ENCODE measurements around the gene TCF25. TPM values are rescaled to one million over a fixed set of nuclear protein-coding genes. Genes with fewer than 3 reads are reported as not detected.

Gene TCF25
- total and polyA plus RNA-seq, 2 experiments from 2014 or later = 130 to 206 TPM

DNA sequence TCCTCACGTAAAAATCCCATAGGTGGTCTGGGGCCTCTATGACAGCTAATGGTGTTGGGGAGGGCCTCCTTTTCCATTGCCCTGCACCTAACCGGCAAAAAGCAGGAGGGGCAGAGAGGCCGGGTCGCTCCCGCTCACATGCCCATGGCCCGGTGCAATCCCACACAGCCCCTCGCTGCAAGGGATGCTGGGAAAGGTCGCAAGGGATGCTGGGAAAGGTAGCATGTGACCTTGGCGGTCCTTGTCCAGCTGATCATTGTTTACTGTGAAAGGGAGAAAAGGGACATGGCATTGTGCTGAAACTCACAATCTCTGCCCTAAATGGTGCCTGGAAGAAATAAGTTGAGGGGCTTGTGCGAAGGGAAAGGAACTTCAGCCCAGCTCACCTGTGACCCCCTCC is 85.2 kb downstream of the TCF25 start:
- Histone ChIP-seq H3K4me2 (no peak overlapping the region), H3K79me2 (no peaks in the 10 kb centered on the region), H3K9me3 (ENCODE audit: low read depth) (no peaks in the 10 kb centered on the region), H3K4me1 (ENCODE audit: insufficient read depth) (no peaks in the 10 kb centered on the region), H3K27ac (no peak overlapping the region), H2AFZ (no peak overlapping the region), H3K9me2 (replicated peaks; ENCODE audit: insufficient read depth) (no peaks in the 10 kb centered on the region), H3K4me3 (no peak overlapping the region), H3K36me3 (replicated peaks; ENCODE audit: insufficient read depth, low read depth) (no peaks in the 10 kb centered on the region), H4K20me1 (ENCODE audit: insufficient read depth, poor library complexity, severe bottlenecking) (no peaks in the 10 kb centered on the region), H3K27me3 (no peaks in the 10 kb centered on the region)
- TF ChIP-seq, protein P1, sequence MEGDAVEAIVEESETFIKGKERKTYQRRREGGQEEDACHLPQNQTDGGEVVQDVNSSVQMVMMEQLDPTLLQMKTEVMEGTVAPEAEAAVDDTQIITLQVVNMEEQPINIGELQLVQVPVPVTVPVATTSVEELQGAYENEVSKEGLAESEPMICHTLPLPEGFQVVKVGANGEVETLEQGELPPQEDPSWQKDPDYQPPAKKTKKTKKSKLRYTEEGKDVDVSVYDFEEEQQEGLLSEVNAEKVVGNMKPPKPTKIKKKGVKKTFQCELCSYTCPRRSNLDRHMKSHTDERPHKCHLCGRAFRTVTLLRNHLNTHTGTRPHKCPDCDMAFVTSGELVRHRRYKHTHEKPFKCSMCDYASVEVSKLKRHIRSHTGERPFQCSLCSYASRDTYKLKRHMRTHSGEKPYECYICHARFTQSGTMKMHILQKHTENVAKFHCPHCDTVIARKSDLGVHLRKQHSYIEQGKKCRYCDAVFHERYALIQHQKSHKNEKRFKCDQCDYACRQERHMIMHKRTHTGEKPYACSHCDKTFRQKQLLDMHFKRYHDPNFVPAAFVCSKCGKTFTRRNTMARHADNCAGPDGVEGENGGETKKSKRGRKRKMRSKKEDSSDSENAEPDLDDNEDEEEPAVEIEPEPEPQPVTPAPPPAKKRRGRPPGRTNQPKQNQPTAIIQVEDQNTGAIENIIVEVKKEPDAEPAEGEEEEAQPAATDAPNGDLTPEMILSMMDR (IDR thresholded peaks at IDR 0.05; ENCODE audit: poor library complexity) = no peak
- TF ChIP-seq EZH2phosphoT487 (IDR thresholded peaks at IDR 0.05; ENCODE audit: low read depth, severe bottlenecking, unreplicated experiment) = no peak
- no peak for TF ChIP-seq EZH2 (IDR thresholded peaks at IDR 0.05; ENCODE audit: borderline replicate concordance)
- no peak for DNase-seq (ENCODE audit: low spot score)
- 99% methylated on average over 10 of the region's 10 CpGs for WGBS (ENCODE audit: low lambda C conversion rate, missing lambda C conversion rate)

DNA sequence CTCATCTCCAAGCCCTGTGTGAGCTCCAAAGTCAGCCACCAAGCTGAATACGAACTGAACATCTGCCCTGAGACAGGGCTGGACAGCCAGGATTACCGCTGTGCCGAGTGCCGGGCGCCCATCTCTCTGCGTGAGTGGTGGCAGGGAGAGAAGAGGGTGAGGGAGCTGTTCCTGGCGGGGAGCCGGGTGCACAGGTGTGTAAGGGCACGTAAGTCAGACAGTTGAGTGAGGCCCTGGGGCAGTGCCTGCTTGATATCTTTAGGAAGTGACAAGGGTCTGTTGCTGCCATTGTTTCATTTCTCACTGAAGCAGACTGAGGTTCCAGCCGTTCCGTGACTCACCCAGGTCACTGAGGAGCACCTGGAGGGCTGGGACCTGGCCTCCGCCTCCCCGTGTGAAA is 87.6 kb downstream of the TCF25 start:
- Histone ChIP-seq H2AFZ (no peak overlapping the region), H4K20me1 (ENCODE audit: insufficient read depth, poor library complexity, severe bottlenecking) (no peaks in the 10 kb centered on the region), H3K9me2 (replicated peaks; ENCODE audit: insufficient read depth) (no peaks in the 10 kb centered on the region), H3K9me3 (ENCODE audit: low read depth) (no peaks in the 10 kb centered on the region), H3K4me3 (no peak overlapping the region), H3K27ac (no peak overlapping the region), H3K79me2 (no peaks in the 10 kb centered on the region), H3K27me3 (no peaks in the 10 kb centered on the region), H3K4me2 (no peak overlapping the region), H3K36me3 (replicated peaks; ENCODE audit: insufficient read depth, low read depth) (no peaks in the 10 kb centered on the region), H3K4me1 (ENCODE audit: insufficient read depth) (no peaks in the 10 kb centered on the region)
- DNase-seq (ENCODE audit: low spot score) = no peak
- WGBS (ENCODE audit: low lambda C conversion rate, missing lambda C conversion rate) = 96% methylated on average over 13 of the region's 13 CpGs
- TF ChIP-seq, protein P1 (IDR thresholded peaks at IDR 0.05; ENCODE audit: poor library complexity) = no peak
- no peak for TF ChIP-seq EZH2phosphoT487 (IDR thresholded peaks at IDR 0.05; ENCODE audit: low read depth, severe bottlenecking, unreplicated experiment)
- no peak for TF ChIP-seq EZH2 (IDR thresholded peaks at IDR 0.05; ENCODE audit: borderline replicate concordance)

Other genes with a start within 250 kb of the TCF25 start
- gene CHMP1A, start 215.9 kb upstream of the TCF25 start, total RNA-seq = 73.2 and 78.7 TPM in 2 replicates
- gene CHMP1A, start 215.9 kb upstream of the TCF25 start, polyA plus RNA-seq = 101 and 104 TPM in 2 replicates
- gene SPATA33, start 215.8 kb upstream of the TCF25 start, total RNA-seq = 3.6 and 4.4 TPM in 2 replicates
- gene SPATA33, start 215.8 kb upstream of the TCF25 start, polyA plus RNA-seq = 16.8 and 17.9 TPM in 2 replicates
- 60.1 and 70.4 TPM in 2 replicates for gene CDK10, start 186.9 kb upstream of the TCF25 start, total RNA-seq
- gene CDK10, start 186.9 kb upstream of the TCF25 start, polyA plus RNA-seq = 155 and 187 TPM in 2 replicates
- gene SPATA2L, start 171.9 kb upstream of the TCF25 start, total RNA-seq = 20.2 and 32.9 TPM in 2 replicates
- 23.6 and 25.0 TPM in 2 replicates for gene SPATA2L, start 171.9 kb upstream of the TCF25 start, polyA plus RNA-seq
- 8.0 and 13.8 TPM in 2 replicates for gene VPS9D1, start 152.7 kb upstream of the TCF25 start, total RNA-seq
- 25.5 and 30.2 TPM in 2 replicates for gene VPS9D1, start 152.7 kb upstream of the TCF25 start, polyA plus RNA-seq
- gene ZNF276, start 152.1 kb upstream of the TCF25 start, total RNA-seq = 8.4 and 23.2 TPM in 2 replicates
- gene ZNF276, start 152.1 kb upstream of the TCF25 start, polyA plus RNA-seq = 15.0 and 18.3 TPM in 2 replicates
- gene FANCA, start 56.9 kb upstream of the TCF25 start, total RNA-seq = 6.1 and 9.5 TPM in 2 replicates
- gene FANCA, start 56.9 kb upstream of the TCF25 start, polyA plus RNA-seq = 9.6 and 11.4 TPM in 2 replicates
- gene SPIRE2, start 45.1 kb upstream of the TCF25 start, total RNA-seq = 16.9 and 21.7 TPM in 2 replicates
- gene SPIRE2, start 45.1 kb upstream of the TCF25 start, polyA plus RNA-seq = 13.4 and 18.4 TPM in 2 replicates
- 4.2 and 4.5 TPM in 2 replicates for gene MC1R, start 45.3 kb downstream of the TCF25 start, total RNA-seq
- gene MC1R, start 45.3 kb downstream of the TCF25 start, polyA plus RNA-seq = 3.4 and 4.8 TPM in 2 replicates
- 50.0 and 87.2 TPM in 2 replicates for gene TUBB3, start 49.8 kb downstream of the TCF25 start, total RNA-seq
- 69.3 and 70.0 TPM in 2 replicates for gene TUBB3, start 49.8 kb downstream of the TCF25 start, polyA plus RNA-seq
- gene DEF8, start 75.2 kb downstream of the TCF25 start, total RNA-seq = 61.7 and 69.1 TPM in 2 replicates
- gene DEF8, start 75.2 kb downstream of the TCF25 start, polyA plus RNA-seq = 64.2 and 74.7 TPM in 2 replicates
- gene DBNDD1, start 145.9 kb downstream of the TCF25 start, total RNA-seq = 5.5 and 8.5 TPM in 2 replicates
- 18.2 and 21.0 TPM in 2 replicates for gene DBNDD1, start 145.9 kb downstream of the TCF25 start, polyA plus RNA-seq
- not detected in 2 replicates for gene PRDM7, start 203.7 kb downstream of the TCF25 start, total RNA-seq
- not detected in 2 replicates for gene PRDM7, start 203.7 kb downstream of the TCF25 start, polyA plus RNA-seq

Data from hepatocyte (in vitro differentiated cells).